Effector CD8-positive, alpha-beta T cell (primary cell): Measurements from ENCODE around the gene FICD.
"Not testable (repeated sequence)": the region's sequence is repeated elsewhere in the genome, so short reads cannot be mapped to it uniquely, and the experiment has no call there.

ENCODE experiments used
- DNase-seq: peaks from one replicate; lab custom pipeline; 2025; lab: John Stamatoyannopoulos, UW
- total RNA-seq, 4 experiments: gene quantifications; one replicate each; lab custom pipeline; 2026; lab: John Stamatoyannopoulos, UW

Gene FICD
- 8.4 to 14.9 (median 12.3) reads per million in 4 experiments for total RNA-seq

- DNase-seq: peak; percentile 99
These were observed at the start of gene FICD for GRCh38 chr12:108514973-108515814. FICD (plus strand) TSS chr12:108515277; CDS start chr12:108516973, 1,696 bp downstream.

DNA sequence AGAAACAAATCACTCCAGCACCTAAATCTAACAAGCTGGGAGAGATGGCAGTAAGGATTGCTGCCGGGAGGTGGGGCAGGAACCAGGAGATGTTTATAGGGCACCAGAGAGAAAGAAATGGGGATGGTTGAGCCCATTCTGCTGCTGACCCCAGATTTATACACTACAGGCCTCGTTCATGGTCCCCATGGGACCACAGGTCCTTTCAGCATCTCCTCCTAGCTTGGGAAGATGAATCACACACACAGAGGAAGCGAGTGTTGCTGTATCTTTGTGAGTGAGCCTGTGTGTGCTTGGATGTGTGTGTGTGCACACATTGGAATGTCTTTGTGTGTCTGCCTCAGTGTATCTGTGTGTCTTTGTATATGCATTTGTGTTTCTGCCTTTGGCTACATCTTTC, 49.7 kb upstream of the FICD start:
- no peak for DNase-seq

DNA sequence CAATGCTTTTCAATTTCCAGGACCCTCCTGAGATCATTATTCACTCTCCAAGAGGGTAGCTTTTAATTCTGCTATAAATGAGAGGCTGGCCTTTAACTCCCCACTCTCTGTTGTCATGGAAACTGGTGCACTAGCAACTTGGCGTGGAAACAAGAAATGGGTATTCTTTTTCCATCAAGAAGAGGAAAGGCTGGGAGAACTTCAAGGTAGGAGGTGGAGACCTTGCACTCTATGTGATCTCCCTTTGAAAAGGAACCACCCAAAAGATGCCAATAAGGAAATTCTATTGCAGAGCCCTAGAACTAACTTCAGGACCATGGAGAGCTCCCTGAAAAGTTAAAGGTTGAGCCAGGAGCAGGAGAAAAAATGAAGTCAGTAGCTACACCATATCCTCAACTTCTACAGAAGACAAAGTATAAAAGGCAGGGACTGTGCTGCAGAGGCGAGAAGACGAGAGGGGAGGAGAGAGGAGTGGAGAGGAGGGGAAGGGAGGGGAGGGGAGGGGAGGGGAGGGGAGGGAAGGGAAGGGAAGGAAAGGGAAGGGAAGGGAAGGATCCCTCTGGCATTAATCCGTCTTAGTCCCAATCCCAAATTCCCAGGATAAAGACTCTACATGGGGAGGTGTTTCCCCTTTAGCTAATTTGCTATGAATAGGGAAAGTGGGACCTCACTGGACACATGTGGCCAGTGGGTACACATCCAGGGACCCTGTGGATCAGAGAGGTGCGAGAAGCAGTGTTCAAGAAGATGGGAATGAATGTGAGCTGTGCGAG, 46.7 kb upstream of the FICD start:
- DNase-seq: no peak

DNA sequence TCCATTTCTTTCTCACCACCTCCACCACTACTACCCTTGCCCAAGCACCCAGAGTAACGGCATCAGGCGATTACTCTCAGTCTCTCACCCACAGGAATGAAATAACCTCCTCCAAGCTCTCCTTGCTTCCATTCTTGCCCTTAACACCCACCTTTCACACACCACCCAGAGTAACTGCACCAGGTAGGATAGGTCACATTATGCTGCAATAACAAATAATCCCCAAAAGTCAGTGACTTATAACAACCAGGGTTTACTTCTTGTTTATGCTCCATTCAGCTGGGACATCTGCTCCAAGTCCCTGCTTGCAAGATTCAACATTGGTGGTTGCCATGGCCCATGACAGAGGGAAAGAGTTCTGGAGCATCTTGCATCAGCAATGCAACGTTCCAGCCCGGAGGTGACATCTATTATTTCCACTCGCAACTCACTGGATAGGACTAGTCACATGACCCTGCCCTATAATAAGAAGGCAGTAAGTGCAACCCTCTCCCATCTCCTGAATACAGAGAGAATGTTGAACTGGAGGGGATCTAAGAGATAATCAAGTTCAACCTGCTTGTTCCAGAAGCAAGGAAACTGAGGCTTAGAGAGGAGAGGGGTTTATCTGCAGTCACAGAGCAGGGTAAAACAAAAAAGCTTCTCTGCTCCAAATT, 41.5 kb upstream of the FICD start:
- DNase-seq: no peak

DNA sequence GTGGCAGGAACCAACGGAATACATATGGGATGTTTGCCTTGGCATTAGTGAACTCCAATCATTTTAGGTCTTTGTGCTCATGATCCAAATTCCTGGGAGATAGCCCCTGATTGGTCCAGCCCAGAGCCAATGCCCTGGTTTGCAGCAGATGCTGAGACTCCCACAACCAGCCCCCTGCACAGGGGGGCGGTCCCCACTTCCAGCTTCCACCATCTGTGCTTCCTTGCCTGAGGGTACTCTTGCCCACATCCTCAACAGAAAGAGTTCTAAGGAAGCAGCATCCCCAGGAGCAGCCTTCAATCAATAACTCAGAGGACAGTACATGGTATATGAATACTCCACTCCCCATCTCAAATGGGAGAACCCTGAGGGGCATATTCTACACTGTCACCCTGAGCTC, 39.7 kb upstream of the FICD start:
- no peak for DNase-seq

- DNase-seq: no peak
These were observed 37.8 kb upstream of the FICD start for GRCh38 chr12:108477055-108477880.

DNA sequence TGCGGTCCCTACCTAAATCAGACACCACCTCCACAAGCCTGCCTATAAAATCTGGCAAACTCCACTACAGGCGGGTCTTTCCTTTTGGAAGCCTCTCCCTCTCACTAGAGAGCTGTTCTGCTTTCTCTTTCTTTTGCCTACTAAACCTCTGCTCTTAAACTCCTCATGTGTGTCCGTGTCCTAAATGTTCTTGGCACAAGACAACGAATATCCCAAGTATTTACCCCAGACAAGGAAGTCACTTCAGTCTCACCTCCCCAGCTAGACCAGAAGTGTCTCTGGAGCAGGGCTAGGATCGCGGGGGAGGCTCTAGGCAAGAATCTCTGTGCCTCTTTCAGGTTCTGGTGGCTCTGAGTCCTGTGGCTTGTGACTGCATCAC, 37.2 kb upstream of the FICD start:
- no peak for DNase-seq

DNA sequence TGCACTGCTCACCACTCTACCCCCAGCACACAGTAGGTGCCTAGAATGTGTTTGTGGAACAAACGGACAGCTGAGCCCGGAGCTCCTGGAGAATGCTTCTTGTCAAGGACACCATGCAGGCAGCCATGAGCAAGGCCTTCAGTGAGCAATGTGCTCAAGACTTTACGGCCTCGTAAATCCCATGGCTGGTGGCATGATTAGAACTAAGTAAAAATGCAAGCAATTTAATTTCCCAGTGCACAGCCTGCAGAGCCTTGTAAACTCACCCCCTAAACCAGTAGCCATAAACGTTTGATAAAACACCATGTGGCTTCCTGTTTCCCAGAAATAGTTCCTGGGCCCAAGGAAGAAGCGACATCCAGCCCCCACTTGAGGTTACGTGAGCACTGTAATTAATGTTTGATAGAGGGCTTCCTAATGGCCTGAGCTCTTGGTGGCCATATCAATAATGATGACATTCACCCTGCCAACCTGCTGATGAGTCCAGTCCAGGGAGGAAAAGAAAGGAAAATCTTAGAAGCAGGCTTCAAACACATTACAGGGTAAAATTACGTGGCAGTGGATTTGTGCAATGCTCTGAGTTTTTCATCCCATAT, 36.4 kb upstream of the FICD start:
- no peak for DNase-seq

- no peak for DNase-seq
These were observed 35.6 kb upstream of the FICD start for GRCh38 chr12:108479364-108480070.

GRCh38 chr12:108482717-108483212, 32.3 kb upstream of the FICD start:
- no peak for DNase-seq

- no peak for DNase-seq
These were observed 31.6 kb upstream of the FICD start for GRCh38 chr12:108483213-108484059.

DNA sequence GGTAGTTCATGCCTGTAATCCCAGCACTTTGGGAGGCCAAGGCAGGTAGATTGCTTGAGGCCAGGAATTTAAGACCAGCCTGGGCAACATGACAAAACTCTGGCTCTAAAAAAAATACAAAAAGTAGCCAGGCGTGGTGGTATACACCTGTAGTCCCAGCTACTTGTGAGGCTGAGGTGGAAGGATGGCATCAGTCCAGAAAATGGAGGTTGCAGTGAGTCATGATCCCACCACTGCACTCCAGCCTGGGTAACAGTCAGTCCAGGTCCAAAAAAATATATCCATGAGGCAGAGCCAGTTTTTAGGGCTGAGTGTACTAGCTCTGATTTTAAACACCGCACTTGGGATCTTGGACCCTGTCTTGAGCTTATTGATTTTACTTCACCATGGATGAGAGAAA, 30.6 kb upstream of the FICD start:
- DNase-seq: no peak

DNA sequence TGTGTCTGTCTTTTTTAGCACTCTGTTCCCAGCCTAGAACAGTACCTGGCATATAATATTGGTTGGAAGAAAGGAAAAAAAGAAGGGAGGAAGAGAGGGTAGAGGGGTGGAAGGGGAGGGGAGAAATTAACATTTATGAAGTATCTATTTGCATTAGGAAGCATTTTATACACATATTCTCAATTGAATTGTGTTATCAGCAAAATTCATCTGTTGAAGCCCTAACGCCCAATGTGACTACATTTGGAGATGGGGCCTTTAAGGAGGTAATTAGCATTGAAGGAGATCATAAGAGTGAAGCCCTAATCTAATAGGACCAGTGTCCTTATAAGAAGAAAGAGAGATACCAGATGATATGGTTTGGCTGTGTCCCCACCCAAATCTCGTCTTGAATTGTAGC, 30.2 kb upstream of the FICD start:
- no peak for DNase-seq

DNA sequence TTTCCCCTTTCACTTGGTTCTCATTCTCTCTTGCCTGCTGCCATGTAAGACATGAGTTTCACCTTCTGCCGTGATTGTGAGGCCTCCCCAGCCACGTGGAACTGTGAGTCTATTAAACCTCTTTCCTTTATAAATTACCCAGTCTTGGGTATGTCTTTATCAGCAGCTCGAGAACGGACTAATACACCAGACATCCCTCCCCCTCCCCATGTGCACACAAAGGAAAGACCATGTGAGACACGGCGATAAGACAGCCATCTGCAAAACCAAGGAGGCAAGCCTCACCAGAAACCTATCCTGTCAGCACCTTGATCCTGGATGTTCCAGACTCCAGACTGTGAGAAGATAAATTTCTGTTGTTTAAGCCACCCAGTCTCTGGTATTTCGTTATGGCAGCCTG, 29.7 kb upstream of the FICD start:
- not testable (repeated sequence) for DNase-seq

DNA sequence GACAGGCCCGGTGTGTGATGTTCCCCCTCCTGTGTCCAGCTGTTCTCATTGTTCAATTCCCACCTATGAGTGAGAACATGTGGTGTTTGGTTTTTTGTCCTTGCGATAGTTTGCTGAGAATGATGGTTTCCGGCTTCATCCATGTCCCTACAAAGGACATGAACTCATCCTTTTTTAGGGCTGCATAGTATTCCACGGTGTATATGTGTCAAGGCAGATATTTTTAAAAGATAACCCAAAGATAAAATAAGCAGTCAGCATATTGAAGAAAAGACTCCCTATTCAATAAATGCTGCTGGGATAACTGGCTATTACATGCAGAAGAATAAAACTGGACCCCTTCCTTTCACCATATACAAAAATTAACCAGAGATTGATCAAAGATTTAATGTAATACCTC, 28.0 kb upstream of the FICD start:
- DNase-seq: not testable (repeated sequence)

- DNase-seq: no peak
These were observed 23.8 kb upstream of the FICD start for GRCh38 chr12:108491256-108491655.

GRCh38 chr12:108495054-108495453, 20.0 kb upstream of the FICD start:
- DNase-seq: no peak

DNA sequence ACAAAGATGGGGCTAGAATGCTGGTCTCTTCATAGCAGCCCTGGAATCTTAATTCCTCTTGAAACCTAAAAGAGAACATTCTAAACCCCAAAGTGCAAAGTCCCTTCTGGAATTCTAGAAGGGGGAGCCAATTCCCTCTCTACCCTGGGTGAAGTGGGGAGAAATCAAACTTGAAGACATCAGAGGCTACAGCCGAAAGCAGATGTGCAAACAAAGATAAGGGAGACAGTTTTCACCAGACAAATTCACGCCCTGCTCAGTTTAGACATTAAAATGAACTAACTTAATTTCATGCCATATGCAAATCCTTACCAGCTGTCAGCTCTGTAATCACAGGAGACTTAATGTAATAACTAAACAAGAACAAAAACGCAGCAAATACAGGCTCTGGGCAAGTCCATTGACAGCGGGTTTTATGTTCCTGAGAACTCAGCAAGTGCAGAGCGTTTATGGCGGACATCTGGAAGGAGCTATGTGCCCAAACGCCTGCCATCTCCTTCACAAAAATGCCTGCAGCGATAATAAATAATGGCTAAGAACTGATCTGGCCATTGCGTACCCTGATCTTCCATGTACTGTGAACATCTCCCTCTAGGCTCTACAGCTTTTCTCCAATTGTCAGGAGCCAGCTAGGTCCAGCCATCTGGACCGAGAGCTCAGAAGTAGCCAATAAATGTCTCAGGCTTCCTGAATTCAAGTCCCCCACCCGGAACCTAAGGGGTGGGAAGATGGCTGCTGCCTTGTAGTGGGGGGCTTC, 19.1 kb upstream of the FICD start:
- DNase-seq: no peak

DNA sequence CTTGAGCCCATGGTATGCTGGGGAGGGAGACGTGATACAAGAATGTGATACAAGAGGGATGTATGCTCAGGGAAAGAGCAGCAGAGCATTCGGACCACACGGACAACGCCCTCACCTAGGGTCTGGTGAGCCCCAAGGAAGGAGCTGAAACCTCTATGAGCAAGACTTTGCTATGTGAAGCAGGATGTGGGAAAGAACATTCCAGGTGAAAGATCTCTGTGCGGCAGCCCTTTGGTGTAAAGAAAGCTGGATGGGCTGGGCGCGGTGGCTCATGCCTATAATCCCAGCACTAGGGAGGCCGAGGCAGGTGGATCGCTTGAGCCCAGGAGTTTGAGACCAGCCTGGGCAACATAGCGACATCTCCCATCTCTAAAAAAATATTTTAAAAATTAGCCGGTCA, 16.9 kb upstream of the FICD start:
- no peak for DNase-seq
